ENCODE results near the gene RPUSD1. TPM values are rescaled to one million over a fixed set of nuclear protein-coding genes. Genes with fewer than 3 reads are reported as not detected.

RPUSD1 gene
- total RNA-seq, 6 donors from 2014 or later: 14.5 to 43.0 (median 20.8) TPM

GRCh38 chr16:764184-764750 lies 23.9 kb downstream of the RPUSD1 start:
- H3K4me1 ChIP-seq: peaks cover 0 to 12% (median 10%) of the 10 kb centered on the region in 4 donors
- H3K9me3 ChIP-seq: no peaks in the 10 kb centered on the region
- H3K27ac ChIP-seq: no peak overlapping the region
- no peaks in the 10 kb centered on the region for H3K27me3 ChIP-seq
- 59 to 80% methylated on average over 8 to 17 of the region's 20 CpGs for whole genome bisulfite sequencing, 2 donors
- no peak overlapping the region for H3K4me3 ChIP-seq
- ATAC-seq (ENCODE audit: low FRiP score in 2 of 2) (no peak), DNase-seq (peak in 1 of 2 donors; percentile 64)
- H3K36me3 ChIP-seq: no peaks in the 10 kb centered on the region
- TF ChIP-seq EP300 (IDR thresholded peaks at IDR 0.05): no peak
- no peak for TF ChIP-seq POLR2AphosphoS5 (IDR thresholded peaks at IDR 0.05)
- no peak for TF ChIP-seq CTCF (IDR thresholded peaks at IDR 0.05)
- TF ChIP-seq POLR2A (IDR thresholded peaks at IDR 0.05): no peak

GRCh38 chr16:763369-764183 lies 24.6 kb downstream of the RPUSD1 start:
- no peaks in the 10 kb centered on the region for H3K9me3 ChIP-seq
- TF ChIP-seq POLR2AphosphoS5 (IDR thresholded peaks at IDR 0.05) (no peak), EP300 (IDR thresholded peaks at IDR 0.05) (no peak), CTCF (IDR thresholded peaks at IDR 0.05) (no peak), POLR2A (IDR thresholded peaks at IDR 0.05) (no peak)
- no peaks in the 10 kb centered on the region for H3K27me3 ChIP-seq
- no peaks in the 10 kb centered on the region for H3K36me3 ChIP-seq
- ATAC-seq (ENCODE audit: low FRiP score in 2 of 2): no peak
- DNase-seq: peak in 1 of 2 donors; percentile 63
- WGBS, 2 donors: 81 to 86% methylated on average over 4 to 19 of the region's 21 CpGs
- no peak overlapping the region for H3K27ac ChIP-seq
- H3K4me1 ChIP-seq: peaks cover 0 to 15% (median 11%) of the 10 kb centered on the region in 4 donors
- no peak overlapping the region for H3K4me3 ChIP-seq

- TF ChIP-seq EP300 (IDR thresholded peaks at IDR 0.05): no peak
- TF ChIP-seq POLR2AphosphoS5 (IDR thresholded peaks at IDR 0.05): no peak
- TF ChIP-seq CTCF (IDR thresholded peaks at IDR 0.05): no peak
- Histone ChIP-seq H3K36me3 (no peaks in the 10 kb centered on the region), H3K4me1 (peaks cover 0 to 15% (median 11%) of the 10 kb centered on the region in 4 donors), H3K4me3 (peak overlapping the region in 1 of 4 donors; percentile 36), H3K27ac (no peak overlapping the region), H3K27me3 (no peaks in the 10 kb centered on the region), H3K9me3 (no peaks in the 10 kb centered on the region)
- no peak for ATAC-seq (ENCODE audit: low FRiP score in 2 of 2)
- 89% methylated on average over 14 of the region's 17 CpGs; no CpG with 5 or more reads in 1 of the 2 donors for WGBS, 2 donors
- DNase-seq: peak in 1 of 2 donors; percentile 79
These were observed 25.4 kb downstream of the RPUSD1 start for GRCh38 chr16:762595-763268.

- no peaks in the 10 kb centered on the region for H3K27me3 ChIP-seq
- peak in 1 of 2 donors; percentile 6 for ATAC-seq (ENCODE audit: low FRiP score in 2 of 2)
- H3K4me1 ChIP-seq: peaks cover 0 to 15% (median 11%) of the 10 kb centered on the region in 4 donors
- WGBS, 2 donors: 49 to 67% methylated on average over 7 to 20 of the region's 22 CpGs
- peak overlapping the region in 2 of 4 donors; percentile 32 to 36 for H3K4me3 ChIP-seq
- H3K27ac ChIP-seq: peak overlapping the region in 3 of 4 donors; percentile 17 to 79 (median 76)
- no peaks in the 10 kb centered on the region for H3K9me3 ChIP-seq
- no peak for TF ChIP-seq CTCF (IDR thresholded peaks at IDR 0.05)
- TF ChIP-seq POLR2A (IDR thresholded peaks at IDR 0.05): peak in 1 of 4 donors; percentile 12
- no peaks in the 10 kb centered on the region for H3K36me3 ChIP-seq
- DNase-seq: peak in 1 of 2 donors; percentile 76
These were observed 26.3 kb downstream of the RPUSD1 start for GRCh38 chr16:761625-762513.

Measured in upper lobe of left lung (tissue), 6 donors.